Inferior parietal cortex (tissue), 1 donor: ENCODE results near the gene TSPAN33.

ENCODE experiments used
- DNase-seq: peaks from one replicate; pipeline ENCODE4 v3.0.0-alpha.2; 2016; ENCODE audit errors: extremely low spot score

The TSPAN33 gene

DNA sequence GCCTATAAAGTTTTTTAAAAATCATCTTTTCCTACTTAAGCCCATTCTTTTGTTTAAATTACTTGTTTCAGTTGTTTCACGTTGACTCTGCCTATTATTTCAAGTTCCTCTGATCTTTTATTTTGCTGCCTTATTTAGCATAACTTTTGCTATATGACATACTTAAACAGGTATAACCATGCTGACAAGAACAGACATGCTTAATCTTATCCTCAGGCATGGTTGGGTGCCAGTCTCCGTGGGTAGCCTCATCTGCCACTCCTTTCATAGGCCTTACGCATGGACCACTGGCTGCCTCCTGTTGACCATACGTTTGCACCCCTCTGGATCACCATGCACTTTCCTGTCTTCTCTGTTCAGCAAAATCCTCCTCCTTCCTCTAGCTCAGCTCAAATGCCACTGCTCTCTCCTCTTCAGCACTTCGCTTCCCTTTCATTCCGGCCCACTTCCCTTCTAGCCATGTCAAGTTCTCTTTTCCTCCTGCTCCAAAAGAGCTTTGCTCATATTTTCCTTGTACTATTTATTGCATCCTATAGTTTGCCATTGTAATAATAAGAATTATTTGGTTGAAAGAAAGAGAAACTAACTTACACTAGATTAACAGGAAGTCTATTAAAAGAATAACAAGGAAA lies 10.0 kb upstream of the TSPAN33 start:
- no peak for DNase-seq

- no peak for DNase-seq
Measured at GRCh38 chr7:129136887-129137642, 7.4 kb upstream of the TSPAN33 start.

DNA sequence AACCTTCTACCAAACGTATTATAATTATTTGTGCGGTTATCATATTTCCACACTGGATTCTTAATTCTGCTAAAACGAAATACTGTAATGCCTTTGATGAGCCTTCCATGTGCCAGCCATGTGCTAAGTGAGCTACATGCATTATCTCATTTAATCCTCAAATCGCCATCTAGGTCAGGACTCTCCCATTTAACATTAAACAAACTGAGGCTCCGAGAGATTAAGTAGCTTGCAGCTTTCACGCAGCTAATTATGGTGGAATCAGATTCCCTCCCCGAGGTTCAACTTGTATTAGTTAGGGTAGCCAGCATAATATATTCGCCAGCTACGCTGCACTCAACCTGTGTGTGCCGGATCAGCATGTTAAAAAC lies 798 bp upstream of the TSPAN33 start:
- DNase-seq, result no peak

DNA sequence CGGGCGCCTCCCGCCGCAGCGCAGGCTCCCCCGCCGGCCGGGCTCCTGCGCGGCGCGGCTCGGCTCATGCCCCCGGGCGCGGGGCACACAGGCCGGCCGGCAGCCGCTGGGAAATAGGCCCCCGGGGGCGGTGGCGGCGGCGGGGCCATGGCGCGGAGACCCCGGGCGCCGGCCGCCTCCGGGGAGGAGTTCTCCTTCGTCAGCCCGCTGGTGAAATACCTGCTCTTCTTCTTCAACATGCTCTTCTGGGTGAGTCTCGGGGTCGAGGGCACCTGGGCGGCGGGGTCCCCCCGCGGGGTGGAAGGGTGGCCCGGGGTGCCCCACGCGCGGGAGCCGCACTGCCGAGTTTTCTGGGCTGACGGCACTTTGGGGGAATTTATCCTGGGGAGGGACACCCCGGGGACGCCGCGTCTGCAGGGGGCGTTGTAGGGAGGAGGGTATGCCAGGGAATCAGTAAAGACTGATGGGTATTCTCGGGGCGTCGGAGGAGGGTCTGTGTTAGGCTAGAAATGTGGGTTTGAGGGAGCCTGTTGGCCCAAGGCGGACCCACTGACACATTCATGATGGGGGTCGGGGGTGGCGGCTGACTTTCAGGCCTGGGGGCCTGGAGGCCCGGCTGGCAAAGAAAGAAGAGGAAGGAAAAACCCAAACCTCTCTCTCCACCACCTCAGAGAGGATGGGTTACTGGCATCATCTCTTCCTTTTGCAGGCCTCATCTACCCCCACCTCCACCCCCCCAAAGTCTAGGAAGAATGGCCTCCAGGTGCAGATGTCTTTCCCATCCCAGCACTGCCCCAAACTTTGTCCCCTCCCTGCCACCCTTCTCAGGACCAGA lies 544 bp downstream of the TSPAN33 start:
- no peak for DNase-seq

GRCh38 chr7:129146237-129146979 lies 1.9 kb downstream of the TSPAN33 start:
- DNase-seq, result no peak

DNA sequence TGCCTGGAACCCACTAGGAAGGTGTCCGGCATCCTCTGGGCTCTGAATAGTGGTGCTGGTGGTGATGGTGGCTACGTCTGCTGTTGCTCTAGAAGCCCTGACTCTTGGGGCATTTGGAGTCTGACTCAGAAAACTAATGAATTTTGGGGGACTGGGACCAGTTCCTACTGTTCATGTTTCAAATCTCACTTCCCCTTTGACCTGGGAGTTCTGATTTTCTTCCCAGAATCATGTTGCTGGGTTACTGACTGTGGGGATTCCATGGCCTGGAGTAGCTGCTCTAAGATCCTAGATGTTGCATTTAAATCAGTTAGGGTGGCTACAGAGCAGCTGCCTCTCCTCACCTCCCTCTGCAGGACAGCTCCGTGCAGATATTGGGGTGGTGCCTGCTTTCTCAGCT lies 3.2 kb downstream of the TSPAN33 start:
- no peak for DNase-seq

- DNase-seq, result no peak
Measured at GRCh38 chr7:129149511-129149910, 5.0 kb downstream of the TSPAN33 start.

- DNase-seq, result peak; percentile 35
Measured at GRCh38 chr7:129150199-129150996, 5.9 kb downstream of the TSPAN33 start.

DNA sequence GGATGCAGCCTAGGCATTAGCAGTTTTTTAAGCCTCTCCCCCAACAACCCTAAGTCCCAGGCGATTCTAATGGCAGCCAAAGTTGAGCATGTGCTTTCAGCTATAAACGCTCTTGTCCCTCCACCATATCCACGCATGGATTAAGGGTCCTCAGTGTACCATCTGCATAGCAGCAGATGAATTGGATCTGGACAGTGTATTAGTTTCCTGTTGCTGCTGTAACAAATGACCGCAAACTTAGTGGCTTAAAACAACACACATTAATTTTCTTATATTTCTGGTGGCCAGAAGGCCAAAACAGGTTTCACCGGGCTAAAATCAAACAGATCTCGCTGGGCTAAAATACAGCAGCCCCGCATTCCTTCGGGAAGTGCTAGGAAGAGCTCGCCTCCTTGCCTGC lies 13.1 kb downstream of the TSPAN33 start:
- no peak for DNase-seq

DNA sequence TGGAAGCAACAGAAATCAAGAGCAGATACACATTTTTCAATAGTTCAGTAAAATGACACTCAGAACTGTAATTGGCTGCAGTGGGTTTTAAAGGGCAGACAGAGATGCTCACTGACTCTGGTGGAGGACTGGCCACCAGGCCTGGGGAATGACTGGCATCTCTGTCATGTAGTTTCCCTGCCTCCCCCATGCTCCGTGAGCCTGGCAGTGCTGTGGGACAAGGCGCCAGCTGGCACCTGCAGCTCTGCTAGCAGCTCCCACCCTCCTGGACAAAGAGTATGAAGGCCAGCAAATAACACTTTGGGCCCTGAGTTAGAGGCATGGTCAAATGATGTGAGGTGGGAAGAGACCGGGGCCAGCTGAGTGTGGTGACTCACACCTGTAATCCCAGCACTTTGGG lies 15.0 kb downstream of the TSPAN33 start:
- no peak for DNase-seq

- no peak for DNase-seq
Measured at GRCh38 chr7:129160161-129160905, 15.8 kb downstream of the TSPAN33 start.

DNA sequence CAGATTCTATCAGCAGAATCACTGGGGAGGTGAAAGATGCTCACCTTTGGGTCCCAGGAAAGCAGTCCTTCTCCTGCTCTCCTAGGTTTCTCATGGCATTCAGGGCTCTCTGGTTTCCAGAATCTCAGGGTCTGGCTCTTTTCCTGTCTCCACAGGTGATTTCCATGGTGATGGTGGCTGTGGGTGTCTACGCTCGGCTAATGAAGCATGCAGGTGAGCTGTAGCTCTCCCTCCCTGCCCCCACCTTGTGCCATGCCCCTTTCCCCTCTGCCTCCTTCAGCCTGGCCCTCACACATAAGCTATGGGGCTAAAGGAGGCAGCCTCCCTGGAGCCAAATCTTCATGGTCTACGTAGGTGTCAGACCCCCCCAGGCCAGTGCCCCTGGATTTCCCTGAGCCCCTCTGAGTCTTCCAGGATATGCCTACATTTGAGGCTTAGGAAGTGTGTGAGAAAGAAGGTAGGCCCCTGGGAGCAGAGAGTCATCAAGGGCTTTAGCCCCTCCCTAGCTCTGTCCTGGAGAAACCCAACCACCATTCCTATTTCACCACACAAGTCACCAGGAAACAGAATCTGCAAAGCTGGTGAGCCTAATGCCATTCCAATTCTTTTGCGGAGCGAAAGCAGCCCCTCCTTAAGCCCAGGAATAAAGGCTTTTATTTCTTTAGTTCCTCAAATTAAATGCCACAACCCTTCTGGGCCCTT lies 17.2 kb downstream of the TSPAN33 start:
- DNase-seq, result no peak

DNA sequence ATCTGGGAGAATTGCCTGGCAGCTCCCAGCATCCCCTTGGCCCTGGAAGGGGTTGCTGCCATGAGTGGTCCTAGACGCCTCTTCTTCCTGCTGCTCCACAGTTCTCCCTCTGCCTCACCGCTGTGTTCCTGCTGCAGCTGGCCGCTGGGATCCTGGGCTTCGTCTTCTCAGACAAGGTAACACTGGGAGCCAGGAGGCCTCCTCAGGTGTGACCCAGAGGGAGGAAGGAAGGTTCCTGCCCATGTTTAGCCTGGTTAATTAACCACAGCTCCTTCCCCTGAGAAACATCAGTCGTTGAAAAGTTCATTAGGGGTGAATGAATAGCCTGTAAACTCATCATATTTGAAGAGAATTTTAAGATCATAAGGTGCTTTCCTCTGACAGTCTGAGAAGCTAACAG lies 18.2 kb downstream of the TSPAN33 start:
- DNase-seq, result no peak

GRCh38 chr7:129163875-129164544 lies 19.5 kb downstream of the TSPAN33 start:
- peak; percentile 65 for DNase-seq

DNA sequence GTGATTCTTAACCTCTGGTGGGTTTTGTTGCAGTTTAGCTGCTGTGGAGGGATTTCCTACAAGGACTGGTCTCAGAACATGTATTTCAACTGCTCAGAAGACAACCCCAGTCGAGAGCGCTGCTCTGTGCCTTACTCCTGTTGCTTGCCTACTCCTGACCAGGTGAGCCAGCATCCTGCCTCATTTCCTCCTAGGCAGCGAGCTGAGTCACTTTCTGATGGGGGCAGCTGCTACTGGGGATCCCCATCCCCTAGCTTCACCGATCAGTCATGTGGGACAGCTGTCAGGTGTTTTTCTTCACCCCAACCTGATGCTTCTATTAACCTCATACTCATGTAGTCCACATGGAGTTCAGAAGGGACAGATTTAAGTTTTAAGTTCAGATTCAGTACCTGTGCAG lies 22.2 kb downstream of the TSPAN33 start:
- no peak for DNase-seq

DNA sequence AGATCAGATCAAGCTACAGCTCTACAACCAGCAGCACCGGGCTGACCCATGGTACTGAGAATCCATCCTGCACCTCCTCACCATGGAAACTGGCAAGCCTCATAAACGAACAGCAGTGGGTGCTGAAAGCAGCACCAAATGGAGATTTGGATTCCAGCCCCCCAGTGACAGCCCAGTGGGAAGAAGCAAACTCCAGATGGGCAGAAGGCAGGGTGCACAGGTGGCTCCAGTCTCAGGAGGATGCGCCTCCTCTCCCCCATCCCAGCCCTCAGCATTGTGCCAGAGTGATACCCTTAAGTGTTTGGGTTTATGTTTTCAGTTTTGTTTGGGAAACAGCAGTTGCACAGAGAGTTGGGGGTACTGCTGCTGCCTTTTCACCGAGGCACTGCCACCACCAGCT lies 23.3 kb downstream of the TSPAN33 start:
- DNase-seq, result no peak

- no peak for DNase-seq
Measured at GRCh38 chr7:129168231-129169021, 23.9 kb downstream of the TSPAN33 start.

DNA sequence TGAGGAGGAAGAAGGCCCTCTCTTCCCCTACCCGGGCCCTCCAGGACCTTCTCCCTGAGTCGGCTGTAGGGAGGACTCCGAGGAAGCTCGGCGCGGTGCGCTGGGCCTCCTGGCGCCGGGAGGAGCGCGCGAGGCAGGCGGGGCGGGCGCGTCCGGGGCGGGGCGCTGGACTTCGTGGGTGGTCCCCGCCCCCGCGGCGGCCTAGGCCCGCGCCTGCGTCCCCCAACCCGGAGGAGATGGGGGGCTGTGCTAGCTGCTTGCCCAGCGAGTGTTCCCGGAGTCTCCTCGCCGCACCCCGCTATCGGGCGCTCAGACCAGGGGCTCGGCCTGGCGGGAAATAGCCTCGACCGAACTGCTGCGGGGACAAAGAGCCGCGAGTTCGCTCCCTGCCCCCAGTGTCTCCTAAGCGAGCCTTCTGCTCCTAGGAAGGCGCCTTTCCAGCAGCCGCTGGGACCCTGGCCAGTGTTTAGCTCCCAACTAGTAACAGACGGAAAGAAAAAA lies 24.7 kb downstream of the TSPAN33 start:
- no peak for DNase-seq
